Ishikawa (cell line): ENCODE measurements around the gene PRAMEF1.
"Not testable (repeated sequence)": the region's sequence is repeated elsewhere in the genome, so short reads cannot be mapped to it uniquely, and the experiment has no call there.

Source experiments
- CEBPB ChIP-seq: IDR thresholded peaks from 2 replicates; pipeline ENCODE4 v1.6.1; 2012
- CREB1 ChIP-seq: IDR thresholded peaks from 2 replicates; pipeline ENCODE4 v1.6.1; 2012; ENCODE audit warnings: low read depth
- EGR1 ChIP-seq: IDR thresholded peaks from 2 replicates; pipeline ENCODE4 v1.6.1; 2012
- FOXM1 ChIP-seq: IDR thresholded peaks from 2 replicates; pipeline ENCODE4 v1.6.1; 2012; ENCODE audit warnings: low read depth, borderline replicate concordance
- MAX ChIP-seq: IDR thresholded peaks from 2 replicates; pipeline ENCODE4 v1.6.1; 2012
- NFIC ChIP-seq: IDR thresholded peaks from 2 replicates; pipeline ENCODE4 v1.6.1; 2012
- RAD21 ChIP-seq: IDR thresholded peaks from 2 replicates; pipeline ENCODE4 v1.6.1; 2012; ENCODE audit warnings: low read depth
- TAF1 ChIP-seq: IDR thresholded peaks from 2 replicates; pipeline ENCODE4 v1.6.1; 2012; ENCODE audit warnings: low read depth, mild to moderate bottlenecking
- TCF12 ChIP-seq: IDR thresholded peaks from 2 replicates; pipeline ENCODE4 v1.6.1; 2012; ENCODE audit warnings: low read depth
- TEAD4 ChIP-seq: IDR thresholded peaks from 2 replicates; pipeline ENCODE4 v1.6.1; 2012
- YY1 ChIP-seq: IDR thresholded peaks from 2 replicates; pipeline ENCODE4 v1.6.1; 2012; ENCODE audit warnings: low read depth
- TF ChIP-seq, protein P1 (sequence below): IDR thresholded peaks from 2 replicates; pipeline ENCODE4 v1.6.1; 2012
- TF ChIP-seq, protein P2 (sequence below): IDR thresholded peaks from 2 replicates; pipeline ENCODE4 v1.6.1; 2012; ENCODE audit warnings: low read depth, mild to moderate bottlenecking

PRAMEF1 gene

GRCh38 chr1:12809933-12810332 lies 18.7 kb downstream of the PRAMEF1 start:
- TF ChIP-seq EGR1, result no peak
- no peak for TF ChIP-seq TCF12
- no peak for TF ChIP-seq TEAD4
- TF ChIP-seq, protein P1, sequence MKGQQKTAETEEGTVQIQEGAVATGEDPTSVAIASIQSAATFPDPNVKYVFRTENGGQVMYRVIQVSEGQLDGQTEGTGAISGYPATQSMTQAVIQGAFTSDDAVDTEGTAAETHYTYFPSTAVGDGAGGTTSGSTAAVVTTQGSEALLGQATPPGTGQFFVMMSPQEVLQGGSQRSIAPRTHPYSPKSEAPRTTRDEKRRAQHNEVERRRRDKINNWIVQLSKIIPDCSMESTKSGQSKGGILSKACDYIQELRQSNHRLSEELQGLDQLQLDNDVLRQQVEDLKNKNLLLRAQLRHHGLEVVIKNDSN, result no peak
- no peak for TF ChIP-seq FOXM1

DNA sequence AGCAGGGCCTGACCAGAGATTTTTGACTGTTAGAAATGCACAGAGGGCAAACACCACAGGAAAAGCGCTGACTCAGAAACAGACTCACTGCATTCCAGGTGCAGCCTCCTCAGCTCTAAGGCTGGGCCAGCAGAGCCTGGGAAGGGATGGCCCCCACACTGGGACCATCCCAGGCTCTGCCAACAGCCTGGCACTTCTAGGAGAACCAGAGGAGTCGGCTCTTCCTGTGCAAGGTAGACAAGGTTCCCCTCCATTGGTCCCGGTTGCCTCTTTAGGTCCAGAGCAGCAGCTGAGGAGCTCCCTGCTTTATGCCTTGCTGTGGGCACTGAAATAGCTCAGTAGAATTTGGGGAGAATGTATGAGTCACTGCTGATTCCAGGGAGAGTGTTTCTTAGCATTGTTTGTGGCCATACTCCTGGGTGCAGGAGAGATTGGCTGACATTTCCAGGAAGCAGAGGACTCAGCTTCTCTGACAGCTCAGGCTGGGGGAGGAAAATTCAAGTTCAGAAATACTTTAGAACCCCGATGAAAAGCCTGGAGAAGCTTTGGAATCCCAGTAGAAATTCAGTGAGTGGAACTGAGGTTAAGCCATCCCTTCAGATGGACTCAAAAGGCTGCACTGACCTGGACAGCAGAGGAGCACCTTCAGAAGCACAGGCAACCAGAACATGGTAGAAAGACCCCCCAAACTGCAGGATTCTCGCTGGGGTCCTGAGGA lies 19.7 kb downstream of the PRAMEF1 start:
- no peak for TF ChIP-seq CEBPB
- TF ChIP-seq, protein P2, sequence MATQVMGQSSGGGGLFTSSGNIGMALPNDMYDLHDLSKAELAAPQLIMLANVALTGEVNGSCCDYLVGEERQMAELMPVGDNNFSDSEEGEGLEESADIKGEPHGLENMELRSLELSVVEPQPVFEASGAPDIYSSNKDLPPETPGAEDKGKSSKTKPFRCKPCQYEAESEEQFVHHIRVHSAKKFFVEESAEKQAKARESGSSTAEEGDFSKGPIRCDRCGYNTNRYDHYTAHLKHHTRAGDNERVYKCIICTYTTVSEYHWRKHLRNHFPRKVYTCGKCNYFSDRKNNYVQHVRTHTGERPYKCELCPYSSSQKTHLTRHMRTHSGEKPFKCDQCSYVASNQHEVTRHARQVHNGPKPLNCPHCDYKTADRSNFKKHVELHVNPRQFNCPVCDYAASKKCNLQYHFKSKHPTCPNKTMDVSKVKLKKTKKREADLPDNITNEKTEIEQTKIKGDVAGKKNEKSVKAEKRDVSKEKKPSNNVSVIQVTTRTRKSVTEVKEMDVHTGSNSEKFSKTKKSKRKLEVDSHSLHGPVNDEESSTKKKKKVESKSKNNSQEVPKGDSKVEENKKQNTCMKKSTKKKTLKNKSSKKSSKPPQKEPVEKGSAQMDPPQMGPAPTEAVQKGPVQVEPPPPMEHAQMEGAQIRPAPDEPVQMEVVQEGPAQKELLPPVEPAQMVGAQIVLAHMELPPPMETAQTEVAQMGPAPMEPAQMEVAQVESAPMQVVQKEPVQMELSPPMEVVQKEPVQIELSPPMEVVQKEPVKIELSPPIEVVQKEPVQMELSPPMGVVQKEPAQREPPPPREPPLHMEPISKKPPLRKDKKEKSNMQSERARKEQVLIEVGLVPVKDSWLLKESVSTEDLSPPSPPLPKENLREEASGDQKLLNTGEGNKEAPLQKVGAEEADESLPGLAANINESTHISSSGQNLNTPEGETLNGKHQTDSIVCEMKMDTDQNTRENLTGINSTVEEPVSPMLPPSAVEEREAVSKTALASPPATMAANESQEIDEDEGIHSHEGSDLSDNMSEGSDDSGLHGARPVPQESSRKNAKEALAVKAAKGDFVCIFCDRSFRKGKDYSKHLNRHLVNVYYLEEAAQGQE, result no peak
- TF ChIP-seq TAF1, result no peak
- TF ChIP-seq FOXM1, result no peak
- TF ChIP-seq TCF12, result no peak

- TF ChIP-seq MAX, result no peak
- no peak for TF ChIP-seq NFIC
- TF ChIP-seq YY1, result no peak
- no peak for TF ChIP-seq TEAD4
- TF ChIP-seq, protein P1, result no peak
- TF ChIP-seq CREB1, result no peak
- no peak for TF ChIP-seq RAD21
Observed at GRCh38 chr1:12811409-12811784, 20.2 kb downstream of the PRAMEF1 start.

GRCh38 chr1:12831310-12831709 lies 40.1 kb downstream of the PRAMEF1 start, which contains the start of gene PRAMEF11:
Gene PRAMEF11, minus strand, starts transcription at chr1:12831410. Its CDS starts 2,621 bp downstream, at chr1:12828789.
- not testable (repeated sequence) for TF ChIP-seq EGR1, TAF1, CREB1
